GM12875 (cell line): Measurements from ENCODE around the gene MB21D2.

ENCODE experiments used
- H3K4me3 ChIP-seq: one replicate; pipeline ENCODE4 v1.5.1; 2011; ENCODE audit warnings: low read depth, low read length, control low read depth
- TF ChIP-seq, protein P1 (sequence below): IDR thresholded peaks from 2 replicates; pipeline ENCODE4 v1.5.1; 2011; ENCODE audit warnings: low read depth, mild to moderate bottlenecking, control low read depth, inconsistent platforms, low read length, moderate library complexity, borderline replicate concordance; ENCODE audit not compliant: insufficient read depth

MB21D2 gene

DNA sequence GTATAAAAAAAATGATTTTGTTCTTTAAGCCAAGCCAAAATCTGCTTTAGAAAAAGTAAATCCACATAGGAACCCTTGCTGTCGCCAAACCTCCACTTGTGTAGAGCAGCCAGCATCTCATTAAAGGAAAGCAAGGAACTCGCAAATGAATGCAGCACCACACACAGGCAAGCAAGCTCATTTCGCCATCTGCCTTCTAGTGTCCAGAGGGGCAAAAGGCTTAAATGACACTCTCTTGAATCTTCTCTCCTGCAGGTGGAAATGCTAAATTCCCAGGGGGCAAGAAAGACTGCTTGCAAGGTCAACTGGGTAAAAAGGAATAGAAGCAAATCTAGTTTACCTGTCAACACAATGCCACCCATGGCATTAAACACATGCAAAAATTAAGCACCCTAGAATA, 2.4 kb downstream of the MB21D2 start:
- H3K4me3 ChIP-seq, result peak overlapping the region; percentile 85
- TF ChIP-seq, protein P1, sequence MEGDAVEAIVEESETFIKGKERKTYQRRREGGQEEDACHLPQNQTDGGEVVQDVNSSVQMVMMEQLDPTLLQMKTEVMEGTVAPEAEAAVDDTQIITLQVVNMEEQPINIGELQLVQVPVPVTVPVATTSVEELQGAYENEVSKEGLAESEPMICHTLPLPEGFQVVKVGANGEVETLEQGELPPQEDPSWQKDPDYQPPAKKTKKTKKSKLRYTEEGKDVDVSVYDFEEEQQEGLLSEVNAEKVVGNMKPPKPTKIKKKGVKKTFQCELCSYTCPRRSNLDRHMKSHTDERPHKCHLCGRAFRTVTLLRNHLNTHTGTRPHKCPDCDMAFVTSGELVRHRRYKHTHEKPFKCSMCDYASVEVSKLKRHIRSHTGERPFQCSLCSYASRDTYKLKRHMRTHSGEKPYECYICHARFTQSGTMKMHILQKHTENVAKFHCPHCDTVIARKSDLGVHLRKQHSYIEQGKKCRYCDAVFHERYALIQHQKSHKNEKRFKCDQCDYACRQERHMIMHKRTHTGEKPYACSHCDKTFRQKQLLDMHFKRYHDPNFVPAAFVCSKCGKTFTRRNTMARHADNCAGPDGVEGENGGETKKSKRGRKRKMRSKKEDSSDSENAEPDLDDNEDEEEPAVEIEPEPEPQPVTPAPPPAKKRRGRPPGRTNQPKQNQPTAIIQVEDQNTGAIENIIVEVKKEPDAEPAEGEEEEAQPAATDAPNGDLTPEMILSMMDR, result peak; percentile 41; the same call in 1 of the 2 replicates

DNA sequence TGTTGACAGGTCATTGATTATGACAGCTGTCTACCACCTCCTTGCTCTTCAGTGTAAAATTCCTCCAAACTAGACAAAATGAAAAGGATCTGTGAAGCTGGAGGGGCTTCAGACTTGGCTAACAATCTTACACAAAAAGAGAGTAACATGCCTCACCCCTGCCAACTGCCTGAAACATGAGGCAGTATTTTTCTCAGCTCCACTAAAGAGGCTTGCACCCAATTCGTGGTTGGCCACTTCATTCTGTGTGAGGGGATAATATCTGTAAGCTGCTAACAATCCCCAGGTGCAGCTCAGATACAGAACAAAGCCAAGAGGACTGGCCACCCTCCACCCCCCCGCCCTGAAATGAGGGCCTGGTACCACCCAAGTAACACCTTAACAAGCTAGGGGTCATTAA, 2.8 kb downstream of the MB21D2 start:
- H3K4me3 ChIP-seq, result peak overlapping the region; percentile 85
- TF ChIP-seq, protein P1, result no peak

DNA sequence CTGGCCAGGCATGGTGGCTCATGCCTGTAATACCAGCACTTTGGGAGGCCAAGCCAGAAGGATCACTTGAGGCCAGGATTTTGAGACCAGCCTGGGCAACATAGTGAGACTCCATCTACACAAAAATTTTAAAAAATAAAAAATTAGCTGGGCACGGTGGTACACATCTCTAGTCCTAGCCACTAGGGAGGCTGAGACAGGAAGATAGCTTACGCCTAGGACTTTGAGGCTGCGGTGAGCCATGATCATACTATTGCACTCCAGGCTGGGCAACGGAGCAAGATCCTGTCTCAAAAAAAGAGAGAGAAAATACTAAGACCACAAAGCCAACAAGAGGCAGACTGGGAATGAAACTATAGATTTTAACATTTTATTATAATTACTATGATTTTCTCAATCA, 4.1 kb downstream of the MB21D2 start:
- no peak overlapping the region for H3K4me3 ChIP-seq
- TF ChIP-seq, protein P1, result no peak

DNA sequence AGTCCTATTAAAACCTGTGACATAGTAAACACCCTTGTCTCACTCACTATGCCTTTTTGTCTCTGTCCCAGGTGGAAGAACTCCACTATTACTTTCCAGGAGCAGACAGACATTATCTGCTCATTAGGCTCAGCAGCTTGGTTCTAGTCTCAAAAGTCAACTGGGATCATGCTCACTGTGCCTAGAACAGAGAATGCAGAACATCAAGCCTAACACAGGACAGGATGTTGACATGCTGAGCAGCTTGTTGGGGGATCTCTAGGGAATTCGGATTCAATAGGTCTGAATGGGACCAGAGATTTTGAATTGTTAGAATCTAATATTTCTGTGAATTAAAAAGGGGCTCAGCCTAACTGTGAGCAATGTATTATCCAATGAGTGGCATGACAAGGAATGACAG, 6.4 kb downstream of the MB21D2 start:
- no peak overlapping the region for H3K4me3 ChIP-seq
- TF ChIP-seq, protein P1, result no peak

DNA sequence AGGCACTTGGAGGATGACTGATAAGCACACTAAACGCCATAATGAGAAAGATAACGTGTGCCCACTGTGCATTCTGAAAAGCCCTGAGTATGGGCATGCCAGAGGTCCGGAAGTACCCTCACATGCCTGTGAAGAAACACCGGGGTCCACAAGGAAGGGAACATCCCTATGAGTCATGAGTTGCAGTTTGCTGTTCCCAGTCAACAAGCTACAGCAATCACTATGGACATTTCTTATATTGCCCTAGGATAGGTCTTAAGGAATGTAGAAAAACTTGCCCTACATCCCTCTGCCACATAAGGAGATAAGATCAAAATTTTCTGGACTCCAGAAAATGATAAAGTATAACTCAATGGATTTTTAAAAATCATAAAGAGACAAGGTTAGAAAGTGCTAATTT, 9.9 kb downstream of the MB21D2 start:
- H3K4me3 ChIP-seq, result no peak overlapping the region
- TF ChIP-seq, protein P1, result no peak

DNA sequence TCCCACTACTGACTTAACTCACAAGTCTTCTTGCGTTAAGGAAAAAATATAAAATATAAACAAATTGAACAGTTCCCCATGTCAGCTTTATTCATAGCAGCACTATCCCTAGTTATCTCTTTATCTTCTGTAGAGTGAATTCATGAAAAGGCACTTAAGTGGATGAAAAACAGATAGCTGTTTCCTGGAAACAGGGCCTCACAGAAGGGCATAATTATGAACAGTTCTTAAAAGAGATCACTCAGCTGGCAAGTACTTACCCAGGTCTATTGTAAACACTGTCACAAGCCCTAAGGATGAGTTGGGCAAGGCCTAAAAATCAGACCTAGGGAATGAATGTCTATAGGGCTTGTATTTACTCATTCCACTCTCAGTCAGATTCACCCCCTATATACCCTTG, 10.7 kb downstream of the MB21D2 start:
- TF ChIP-seq, protein P1, result no peak
- H3K4me3 ChIP-seq, result no peak overlapping the region

DNA sequence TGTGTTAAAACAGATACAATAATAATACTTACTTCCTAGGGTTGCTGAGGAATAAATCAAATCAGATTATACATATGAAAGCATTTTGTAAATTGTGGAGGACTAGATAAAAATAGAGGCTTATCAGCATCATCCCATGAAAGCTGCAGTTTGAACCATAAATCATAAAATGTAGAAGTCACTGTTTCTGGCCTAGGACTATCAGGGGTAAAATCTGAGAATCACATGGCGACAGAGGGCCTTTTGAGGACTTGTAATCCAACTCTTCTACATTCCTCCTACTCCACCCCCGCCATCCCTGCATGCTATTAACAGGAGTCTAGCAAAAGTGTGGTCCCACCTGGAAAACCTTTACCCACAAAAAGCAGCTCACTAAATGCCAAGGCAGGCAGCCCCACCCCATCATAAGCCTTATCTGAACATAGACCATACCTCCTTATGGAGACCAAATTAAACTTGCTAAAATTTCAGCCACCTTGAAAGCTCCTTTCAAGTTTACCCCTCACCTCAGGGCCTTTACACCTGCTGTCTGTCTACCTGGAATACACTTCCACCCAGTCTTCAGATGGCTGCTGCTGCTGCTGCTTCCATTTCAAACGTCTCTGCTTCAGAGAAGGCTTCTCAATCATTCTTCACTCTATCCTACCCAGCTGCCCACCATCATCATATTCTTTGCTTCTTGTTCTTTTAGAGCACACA, 11.5 kb downstream of the MB21D2 start:
- TF ChIP-seq, protein P1, result no peak
- no peak overlapping the region for H3K4me3 ChIP-seq
